ENCODE data around the gene CXorf49B.
A peak's percentile ranks its signal among the peaks of the same experiment; 100 is the strongest.
"Not testable (repeated sequence)": the region's sequence is repeated elsewhere in the genome, so short reads cannot be mapped to it uniquely, and the experiment has no call there.

CXorf49B gene

DNA sequence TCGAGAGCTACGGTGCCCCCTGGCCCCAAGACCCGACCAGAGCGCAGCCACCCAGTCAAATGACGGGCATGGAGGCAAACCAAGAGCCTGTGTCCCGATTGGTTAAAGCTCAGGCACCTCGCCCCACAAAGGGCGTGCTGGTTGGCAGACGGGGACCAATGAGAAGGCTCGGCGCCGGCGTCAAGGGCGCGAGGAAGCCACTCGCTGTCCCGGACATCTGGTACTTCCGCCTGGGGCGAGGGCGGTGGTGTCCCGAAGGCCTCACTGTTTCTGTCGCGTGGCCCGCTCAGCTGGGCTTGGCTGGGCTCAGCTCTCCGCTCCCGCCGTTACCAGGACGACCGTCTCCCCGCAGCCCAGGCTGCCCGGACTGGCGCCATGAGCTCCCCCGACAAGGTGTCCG is at the start of gene CXorf49B:
Gene CXorf49B, plus strand, starts transcription at position 301 of the 400 bp plus-strand sequence. Its CDS starts 75 bp downstream, at position 376.
- H3K4me1 Mint-ChIP-seq (ENCODE audit: low read depth); DNase-seq; H3K27me3 Mint-ChIP-seq; H3K36me3 Mint-ChIP-seq (ENCODE audit: low read depth); H3K4me3 Mint-ChIP-seq; H3K9me3 Mint-ChIP-seq; H3K27ac Mint-ChIP-seq: not testable (repeated sequence)

DNA sequence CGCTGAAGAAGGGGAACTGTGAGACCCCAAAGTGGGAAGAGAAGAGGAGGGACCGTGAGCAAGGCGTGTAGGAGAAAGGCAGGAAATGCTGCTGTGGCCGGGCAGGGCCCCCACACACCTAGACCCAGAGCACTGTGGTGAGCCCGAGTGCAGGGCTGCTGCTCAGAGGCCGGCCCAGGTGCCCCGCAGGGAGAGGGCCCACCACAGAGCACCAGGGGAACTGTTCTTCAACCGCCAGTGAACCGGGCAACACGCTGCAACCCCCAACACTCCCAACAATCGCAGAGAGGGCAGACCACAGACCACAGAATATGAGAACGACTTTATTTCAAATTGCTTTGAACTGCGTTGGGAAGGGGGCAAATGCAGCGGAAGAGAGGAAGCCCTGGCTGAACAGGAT is 49.1 kb upstream of the CXorf49B start:
- not testable (repeated sequence) for H3K4me1 Mint-ChIP-seq (ENCODE audit: low read depth); H3K27me3 Mint-ChIP-seq; H3K27ac Mint-ChIP-seq; H3K9me3 Mint-ChIP-seq; H3K36me3 Mint-ChIP-seq (ENCODE audit: low read depth); DNase-seq; H3K4me3 Mint-ChIP-seq

DNA sequence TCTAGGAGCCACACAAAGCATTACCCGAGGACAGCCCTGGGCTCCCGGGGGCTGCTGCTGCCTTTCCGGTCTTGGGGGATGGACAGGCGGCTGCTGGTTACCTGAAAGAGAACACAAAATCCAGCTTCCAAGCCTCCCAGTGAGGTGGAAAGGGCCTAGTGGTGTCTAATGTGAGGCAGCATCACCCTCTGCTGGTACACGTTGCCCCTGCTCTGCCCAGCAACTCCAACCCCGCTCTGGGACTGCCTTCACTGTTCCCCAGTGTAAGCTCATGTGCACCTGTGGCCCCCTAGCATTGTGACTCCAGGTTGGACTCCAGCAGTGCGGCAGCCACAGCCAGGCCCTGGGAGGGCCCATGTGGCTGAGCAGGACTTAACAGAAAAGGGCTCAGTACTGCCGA is 47.6 kb upstream of the CXorf49B start:
- H3K4me1 Mint-ChIP-seq (ENCODE audit: low read depth); H3K27me3 Mint-ChIP-seq; H3K36me3 Mint-ChIP-seq (ENCODE audit: low read depth); H3K4me3 Mint-ChIP-seq; H3K9me3 Mint-ChIP-seq; DNase-seq; H3K27ac Mint-ChIP-seq: not testable (repeated sequence)

DNA sequence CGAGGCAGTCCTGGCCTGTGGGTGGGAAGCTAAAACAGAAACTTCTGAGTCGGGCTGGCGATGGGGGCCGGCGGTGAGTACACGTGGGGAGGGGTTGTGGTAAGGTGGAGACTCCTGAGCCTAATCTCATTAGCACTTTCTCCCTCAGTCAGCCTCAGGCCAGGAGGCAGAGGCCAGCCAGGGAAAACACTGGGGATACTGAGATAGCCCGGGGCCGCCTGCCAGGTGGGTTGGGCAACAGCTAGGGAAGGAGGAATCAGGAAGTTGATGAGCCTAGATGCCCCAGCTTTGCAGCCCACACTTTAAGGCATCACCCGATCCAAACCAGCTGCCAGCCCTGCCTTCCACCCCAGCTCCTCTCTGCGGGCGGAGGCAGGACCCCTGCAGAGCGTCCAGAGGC is 46.8 kb upstream of the CXorf49B start:
- not testable (repeated sequence) for H3K4me3 Mint-ChIP-seq; H3K27ac Mint-ChIP-seq; H3K36me3 Mint-ChIP-seq (ENCODE audit: low read depth); H3K9me3 Mint-ChIP-seq; H3K4me1 Mint-ChIP-seq (ENCODE audit: low read depth); H3K27me3 Mint-ChIP-seq; DNase-seq

DNA sequence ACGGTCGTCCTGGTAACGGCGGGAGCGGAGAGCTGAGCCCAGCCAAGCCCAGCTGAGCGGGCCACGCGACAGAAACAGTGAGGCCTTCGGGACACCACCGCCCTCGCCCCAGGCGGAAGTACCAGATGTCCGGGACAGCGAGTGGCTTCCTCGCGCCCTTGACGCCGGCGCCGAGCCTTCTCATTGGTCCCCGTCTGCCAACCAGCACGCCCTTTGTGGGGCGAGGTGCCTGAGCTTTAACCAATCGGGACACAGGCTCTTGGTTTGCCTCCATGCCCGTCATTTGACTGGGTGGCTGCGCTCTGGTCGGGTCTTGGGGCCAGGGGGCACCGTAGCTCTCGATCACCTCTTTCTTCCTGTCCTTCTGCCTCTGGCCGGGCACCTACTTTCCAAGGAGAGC is 45.0 kb upstream of the CXorf49B start, which contains the start of gene CXorf49:
Gene CXorf49, minus strand, starts transcription at position 101 of the 400 bp plus-strand sequence. CDS start 134 bp downstream, outside the sequence.
- H3K36me3 Mint-ChIP-seq (ENCODE audit: low read depth); H3K27me3 Mint-ChIP-seq; H3K4me1 Mint-ChIP-seq (ENCODE audit: low read depth); H3K9me3 Mint-ChIP-seq; H3K27ac Mint-ChIP-seq; H3K4me3 Mint-ChIP-seq; DNase-seq: not testable (repeated sequence)

DNA sequence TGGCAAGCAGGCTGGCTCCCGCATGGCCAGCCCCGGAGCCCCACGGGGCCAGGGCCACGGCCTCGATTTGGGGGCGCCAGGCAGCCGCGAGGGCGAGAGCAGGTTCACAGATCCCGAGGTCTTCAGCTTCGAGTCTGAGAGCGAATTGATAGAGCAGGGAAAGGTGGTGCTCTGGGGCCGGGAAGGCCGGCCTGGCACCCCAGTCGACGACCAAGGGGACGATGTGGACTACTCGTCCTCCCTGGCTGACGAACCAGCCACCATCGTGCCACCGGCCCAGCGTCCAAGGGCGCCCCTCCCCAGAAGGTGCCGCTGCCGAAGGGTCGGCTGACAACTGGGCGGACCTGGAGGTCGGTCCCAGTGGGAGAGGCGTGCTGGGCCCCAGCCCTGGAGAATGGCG is 44.0 kb upstream of the CXorf49B start:
- DNase-seq, result peak; percentile 27
- H3K4me1 Mint-ChIP-seq (ENCODE audit: low read depth); H3K9me3 Mint-ChIP-seq; H3K36me3 Mint-ChIP-seq (ENCODE audit: low read depth); H3K4me3 Mint-ChIP-seq; H3K27ac Mint-ChIP-seq; H3K27me3 Mint-ChIP-seq: not testable (repeated sequence)

DNA sequence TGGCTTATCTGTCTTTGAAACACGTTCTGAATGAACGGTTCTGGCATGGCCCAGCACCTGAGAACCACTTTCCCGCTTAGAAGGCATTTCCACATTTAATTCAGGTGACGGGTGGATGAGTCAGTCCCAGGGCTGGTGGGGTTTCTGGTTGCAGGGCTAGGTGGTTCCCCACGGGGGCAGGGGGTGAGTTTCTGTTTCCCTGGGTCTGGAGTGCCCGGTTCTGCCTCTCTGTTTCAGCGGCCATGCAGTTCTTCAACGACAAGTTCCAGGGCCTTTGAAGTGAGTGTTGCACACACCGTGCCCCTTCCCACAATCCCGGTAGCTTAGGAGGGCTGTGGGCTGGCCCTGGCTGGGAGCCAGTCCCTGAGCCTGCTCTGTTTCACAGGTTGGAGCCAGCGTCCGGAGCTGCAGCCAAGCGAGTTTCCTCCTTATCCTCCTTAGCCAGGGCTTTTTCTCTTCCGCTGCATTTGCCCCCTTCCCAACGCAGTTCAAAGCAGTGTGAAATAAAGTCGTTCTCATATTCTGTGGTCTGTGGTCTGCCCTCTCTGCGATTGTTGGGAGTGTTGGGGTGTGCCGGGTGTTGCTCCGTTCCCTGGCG is 42.8 kb upstream of the CXorf49B start:
- H3K27ac Mint-ChIP-seq, H3K9me3 Mint-ChIP-seq, DNase-seq: not testable (repeated sequence)

DNA sequence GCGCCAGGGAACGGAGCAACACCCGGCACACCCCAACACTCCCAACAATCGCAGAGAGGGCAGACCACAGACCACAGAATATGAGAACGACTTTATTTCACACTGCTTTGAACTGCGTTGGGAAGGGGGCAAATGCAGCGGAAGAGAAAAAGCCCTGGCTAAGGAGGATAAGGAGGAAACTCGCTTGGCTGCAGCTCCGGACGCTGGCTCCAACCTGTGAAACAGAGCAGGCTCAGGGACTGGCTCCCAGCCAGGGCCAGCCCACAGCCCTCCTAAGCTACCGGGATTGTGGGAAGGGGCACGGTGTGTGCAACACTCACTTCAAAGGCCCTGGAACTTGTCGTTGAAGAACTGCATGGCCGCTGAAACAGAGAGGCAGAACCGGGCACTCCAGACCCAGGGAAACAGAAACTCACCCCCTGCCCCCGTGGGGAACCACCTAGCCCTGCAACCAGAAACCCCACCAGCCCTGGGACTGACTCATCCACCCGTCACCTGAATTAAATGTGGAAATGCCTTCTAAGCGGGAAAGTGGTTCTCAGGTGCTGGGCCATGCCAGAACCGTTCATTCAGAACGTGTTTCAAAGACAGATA is 2.4 kb upstream of the CXorf49B start:
- H3K4me3 Mint-ChIP-seq; H3K4me1 Mint-ChIP-seq (ENCODE audit: low read depth); DNase-seq; H3K27ac Mint-ChIP-seq; H3K36me3 Mint-ChIP-seq (ENCODE audit: low read depth); H3K27me3 Mint-ChIP-seq; H3K9me3 Mint-ChIP-seq: not testable (repeated sequence)

More for the DNA sequence above, 42.8 kb upstream of the CXorf49B start:
- H3K4me3 Mint-ChIP-seq; H3K27me3 Mint-ChIP-seq; H3K4me1 Mint-ChIP-seq (ENCODE audit: low read depth); H3K36me3 Mint-ChIP-seq (ENCODE audit: low read depth): not testable (repeated sequence)

DNA sequence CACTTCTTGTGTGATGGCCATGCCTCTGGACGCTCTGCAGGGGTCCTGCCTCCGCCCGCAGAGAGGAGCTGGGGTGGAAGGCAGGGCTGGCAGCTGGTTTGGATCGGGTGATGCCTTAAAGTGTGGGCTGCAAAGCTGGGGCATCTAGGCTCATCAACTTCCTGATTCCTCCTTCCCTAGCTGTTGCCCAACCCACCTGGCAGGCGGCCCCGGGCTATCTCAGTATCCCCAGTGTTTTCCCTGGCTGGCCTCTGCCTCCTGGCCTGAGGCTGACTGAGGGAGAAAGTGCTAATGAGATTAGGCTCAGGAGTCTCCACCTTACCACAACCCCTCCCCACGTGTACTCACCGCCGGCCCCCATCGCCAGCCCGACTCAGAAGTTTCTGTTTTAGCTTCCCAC is 1.7 kb downstream of the CXorf49B start:
- not testable (repeated sequence) for H3K4me3 Mint-ChIP-seq; H3K36me3 Mint-ChIP-seq (ENCODE audit: low read depth); H3K4me1 Mint-ChIP-seq (ENCODE audit: low read depth); H3K27me3 Mint-ChIP-seq; H3K27ac Mint-ChIP-seq; DNase-seq; H3K9me3 Mint-ChIP-seq

DNA sequence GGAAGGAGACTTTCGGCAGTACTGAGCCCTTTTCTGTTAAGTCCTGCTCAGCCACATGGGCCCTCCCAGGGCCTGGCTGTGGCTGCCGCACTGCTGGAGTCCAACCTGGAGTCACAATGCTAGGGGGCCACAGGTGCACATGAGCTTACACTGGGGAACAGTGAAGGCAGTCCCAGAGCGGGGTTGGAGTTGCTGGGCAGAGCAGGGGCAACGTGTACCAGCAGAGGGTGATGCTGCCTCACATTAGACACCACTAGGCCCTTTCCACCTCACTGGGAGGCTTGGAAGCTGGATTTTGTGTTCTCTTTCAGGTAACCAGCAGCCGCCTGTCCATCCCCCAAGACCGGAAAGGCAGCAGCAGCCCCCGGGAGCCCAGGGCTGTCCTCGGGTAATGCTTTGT is 2.5 kb downstream of the CXorf49B start:
- H3K27me3 Mint-ChIP-seq; H3K9me3 Mint-ChIP-seq; H3K4me1 Mint-ChIP-seq (ENCODE audit: low read depth); DNase-seq; H3K36me3 Mint-ChIP-seq (ENCODE audit: low read depth); H3K4me3 Mint-ChIP-seq; H3K27ac Mint-ChIP-seq: not testable (repeated sequence)

DNA sequence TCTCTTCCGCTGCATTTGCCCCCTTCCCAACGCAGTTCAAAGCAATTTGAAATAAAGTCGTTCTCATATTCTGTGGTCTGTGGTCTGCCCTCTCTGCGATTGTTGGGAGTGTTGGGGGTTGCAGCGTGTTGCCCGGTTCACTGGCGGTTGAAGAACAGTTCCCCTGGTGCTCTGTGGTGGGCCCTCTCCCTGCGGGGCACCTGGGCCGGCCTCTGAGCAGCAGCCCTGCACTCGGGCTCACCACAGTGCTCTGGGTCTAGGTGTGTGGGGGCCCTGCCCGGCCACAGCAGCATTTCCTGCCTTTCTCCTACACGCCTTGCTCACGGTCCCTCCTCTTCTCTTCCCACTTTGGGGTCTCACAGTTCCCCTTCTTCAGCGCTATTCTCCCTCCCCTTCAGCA is 4.0 kb downstream of the CXorf49B start:
- not testable (repeated sequence) for H3K4me1 Mint-ChIP-seq (ENCODE audit: low read depth); H3K36me3 Mint-ChIP-seq (ENCODE audit: low read depth); H3K27me3 Mint-ChIP-seq; H3K9me3 Mint-ChIP-seq; DNase-seq; H3K27ac Mint-ChIP-seq; H3K4me3 Mint-ChIP-seq

DNA sequence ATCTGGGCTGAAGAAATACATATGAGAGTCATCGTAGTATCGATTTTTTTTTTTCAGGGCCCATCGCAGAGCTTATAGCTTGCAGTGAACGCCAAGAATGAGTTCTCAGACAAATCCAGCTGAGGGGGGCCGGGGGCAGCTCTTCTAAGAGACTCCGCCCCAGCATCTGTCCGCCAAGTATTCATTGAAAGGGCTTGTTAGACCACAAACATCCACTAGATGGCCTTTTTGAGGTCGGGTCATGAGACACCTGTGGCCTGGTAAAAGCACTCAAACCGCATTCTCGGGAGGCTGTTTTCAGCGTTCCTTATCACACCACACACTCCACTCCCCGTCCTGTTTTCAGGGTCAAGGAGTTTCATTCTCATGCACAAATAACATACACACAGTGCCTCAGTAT is 15.2 kb downstream of the CXorf49B start:
- H3K27me3 Mint-ChIP-seq; H3K4me3 Mint-ChIP-seq; DNase-seq; H3K27ac Mint-ChIP-seq; H3K36me3 Mint-ChIP-seq (ENCODE audit: low read depth); H3K9me3 Mint-ChIP-seq; H3K4me1 Mint-ChIP-seq (ENCODE audit: low read depth): not testable (repeated sequence)

DNA sequence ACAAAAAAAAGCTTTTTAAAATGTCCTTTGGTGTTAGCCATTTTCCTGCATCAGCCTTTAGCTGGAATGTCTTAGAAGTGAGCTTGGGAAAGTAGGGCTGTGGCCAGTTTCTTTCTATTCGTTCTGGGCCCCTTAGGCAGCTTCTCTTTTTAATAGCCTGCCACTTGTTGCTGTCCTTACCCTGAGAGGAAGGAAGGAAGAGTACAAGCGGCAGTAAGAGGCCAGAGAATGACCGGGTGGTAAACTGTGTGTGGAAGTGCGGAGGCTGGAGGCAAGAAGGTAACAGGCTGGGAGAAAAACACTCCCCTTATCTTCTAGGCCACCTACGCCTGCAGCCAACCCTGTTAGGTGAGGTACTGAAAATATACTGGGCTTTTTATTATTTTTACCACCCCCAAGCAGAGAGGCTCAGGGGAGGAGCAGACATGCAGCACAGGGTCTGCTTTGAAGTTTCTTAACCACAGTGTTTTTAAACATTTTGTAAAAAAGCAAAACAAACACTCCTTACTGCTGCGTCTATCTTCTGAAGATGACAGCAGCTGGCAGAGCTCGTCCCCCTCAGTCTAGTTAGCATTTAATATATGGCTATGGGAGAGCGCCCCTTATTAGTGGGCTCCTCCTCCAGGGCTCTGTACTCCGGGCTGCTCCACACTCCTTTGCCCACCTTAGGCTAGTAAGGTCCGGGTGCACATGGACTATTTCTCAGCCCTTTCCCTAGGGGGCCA is 19.2 kb downstream of the CXorf49B start:
- not testable (repeated sequence) for H3K4me1 Mint-ChIP-seq (ENCODE audit: low read depth); H3K9me3 Mint-ChIP-seq; H3K27ac Mint-ChIP-seq; H3K36me3 Mint-ChIP-seq (ENCODE audit: low read depth); DNase-seq; H3K4me3 Mint-ChIP-seq; H3K27me3 Mint-ChIP-seq

DNA sequence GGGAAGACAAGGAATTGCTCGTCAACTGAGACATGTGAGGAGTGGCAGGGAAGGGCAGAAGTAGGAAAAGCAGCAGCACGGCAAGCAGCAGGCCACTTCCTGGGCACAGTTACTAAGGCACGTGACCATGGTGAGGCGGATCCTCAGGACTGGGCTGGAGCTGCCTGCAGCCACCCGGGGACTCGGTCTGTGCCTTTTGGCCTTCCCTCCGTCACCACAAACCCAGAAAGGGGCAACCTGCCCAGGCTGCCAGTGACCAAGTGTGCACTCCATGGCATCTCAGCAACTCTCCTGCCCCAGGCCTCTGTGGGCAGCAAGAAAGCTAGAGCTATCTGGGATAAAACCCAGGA is 19.8 kb downstream of the CXorf49B start:
- not testable (repeated sequence) for H3K4me3 Mint-ChIP-seq

DNA sequence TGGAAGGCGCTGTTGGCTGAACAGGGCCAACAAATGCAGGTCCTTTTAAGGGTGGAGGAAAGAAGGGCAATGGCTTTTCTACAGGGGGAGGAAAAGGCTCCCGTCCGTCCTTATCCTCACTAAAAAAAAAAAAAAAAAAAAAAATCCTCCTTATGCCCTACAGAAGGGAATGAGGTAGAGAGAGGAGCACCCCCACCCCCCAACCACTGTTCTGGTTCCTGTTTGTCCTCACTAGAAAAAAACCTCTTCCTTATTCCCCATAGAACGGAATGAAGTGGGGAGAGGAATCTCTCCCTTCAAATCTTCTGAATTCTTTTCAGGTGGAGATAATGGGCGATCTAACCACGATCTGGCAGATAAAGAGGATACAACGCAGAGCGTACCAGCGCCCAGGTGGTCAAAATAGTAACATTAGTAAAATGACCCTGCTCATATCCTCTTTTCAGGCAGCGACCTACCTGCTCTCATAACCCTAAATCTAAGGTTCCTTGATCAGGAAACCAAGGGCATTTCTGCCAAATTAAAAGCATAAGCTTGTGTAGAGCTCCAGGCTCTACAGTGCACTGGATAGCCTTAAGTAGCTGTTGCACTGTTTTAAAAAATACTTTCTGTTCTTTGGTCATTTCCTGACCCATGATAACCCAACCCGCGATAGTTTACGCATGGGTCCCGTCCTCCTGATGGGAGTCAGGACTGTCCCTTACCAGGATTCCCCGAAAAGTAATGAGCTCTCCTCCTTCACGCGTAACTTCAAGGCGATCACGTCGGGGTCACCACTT is 20.6 kb downstream of the CXorf49B start:
- not testable (repeated sequence) for H3K36me3 Mint-ChIP-seq (ENCODE audit: low read depth); H3K27me3 Mint-ChIP-seq; H3K4me1 Mint-ChIP-seq (ENCODE audit: low read depth); H3K4me3 Mint-ChIP-seq; H3K9me3 Mint-ChIP-seq; H3K27ac Mint-ChIP-seq; DNase-seq

More for the DNA sequence above, 19.8 kb downstream of the CXorf49B start:
- H3K27ac Mint-ChIP-seq; H3K9me3 Mint-ChIP-seq; H3K36me3 Mint-ChIP-seq (ENCODE audit: low read depth); DNase-seq; H3K4me1 Mint-ChIP-seq (ENCODE audit: low read depth); H3K27me3 Mint-ChIP-seq: not testable (repeated sequence)

All from activated T-cell treated with anti-CD3 and anti-CD28 coated beads, Interleukin-2, amount 50 U/mL, for 24 hours (primary cell).